ENCODE measurements around the gene MLLT10.

DNA sequence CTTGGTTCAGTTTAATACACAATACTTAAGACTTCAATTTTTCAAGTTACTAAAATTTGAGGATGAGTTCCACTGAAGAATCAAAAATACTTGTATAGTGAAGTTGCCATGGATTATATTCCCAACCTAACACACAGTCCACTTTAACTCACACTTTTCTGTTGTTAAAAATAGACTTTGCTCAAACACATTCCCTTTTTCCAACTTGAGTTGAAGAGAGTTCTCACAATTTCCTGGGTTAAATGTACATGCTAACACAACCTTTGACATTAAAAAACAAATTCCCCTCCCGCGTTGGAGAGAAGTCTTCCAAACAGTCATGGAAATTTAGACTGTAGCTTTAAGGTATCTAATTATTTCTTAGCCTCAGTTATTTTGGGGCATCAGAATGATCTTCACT, 35.7 kb upstream of the MLLT10 start:
- TF ChIP-seq POLR2A (IDR thresholded peaks at IDR 0.05; ENCODE audit: low read depth, low read length) (no peak), TAF1 (IDR thresholded peaks at IDR 0.05; ENCODE audit: borderline replicate concordance, low read depth, low read length) (no peak), POLR2AphosphoS5 (IDR thresholded peaks at IDR 0.05; ENCODE audit: low read depth, low read length) (no peak)
